ENCODE results near the gene TRIM54.

The TRIM54 gene

DNA sequence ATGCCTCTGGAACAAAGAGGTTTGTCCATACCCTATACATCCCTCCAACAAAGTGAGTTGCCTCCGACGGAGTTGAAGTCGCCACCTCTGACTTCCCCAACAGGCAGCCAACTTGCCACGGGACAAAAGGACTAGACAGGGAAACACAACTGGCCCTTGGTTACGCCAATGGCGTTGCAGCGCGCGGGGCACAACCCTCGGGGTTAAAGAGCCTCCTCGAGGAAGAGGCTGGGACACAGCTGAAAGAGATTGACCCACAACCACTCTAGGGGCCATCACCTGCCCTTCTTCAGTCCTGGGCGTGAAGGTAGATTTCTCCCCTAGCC is 73.8 kb downstream of the TRIM54 start:
- peak; percentile 41 for DNase-seq (ENCODE audit: low read depth in 2 of 2)

DNA sequence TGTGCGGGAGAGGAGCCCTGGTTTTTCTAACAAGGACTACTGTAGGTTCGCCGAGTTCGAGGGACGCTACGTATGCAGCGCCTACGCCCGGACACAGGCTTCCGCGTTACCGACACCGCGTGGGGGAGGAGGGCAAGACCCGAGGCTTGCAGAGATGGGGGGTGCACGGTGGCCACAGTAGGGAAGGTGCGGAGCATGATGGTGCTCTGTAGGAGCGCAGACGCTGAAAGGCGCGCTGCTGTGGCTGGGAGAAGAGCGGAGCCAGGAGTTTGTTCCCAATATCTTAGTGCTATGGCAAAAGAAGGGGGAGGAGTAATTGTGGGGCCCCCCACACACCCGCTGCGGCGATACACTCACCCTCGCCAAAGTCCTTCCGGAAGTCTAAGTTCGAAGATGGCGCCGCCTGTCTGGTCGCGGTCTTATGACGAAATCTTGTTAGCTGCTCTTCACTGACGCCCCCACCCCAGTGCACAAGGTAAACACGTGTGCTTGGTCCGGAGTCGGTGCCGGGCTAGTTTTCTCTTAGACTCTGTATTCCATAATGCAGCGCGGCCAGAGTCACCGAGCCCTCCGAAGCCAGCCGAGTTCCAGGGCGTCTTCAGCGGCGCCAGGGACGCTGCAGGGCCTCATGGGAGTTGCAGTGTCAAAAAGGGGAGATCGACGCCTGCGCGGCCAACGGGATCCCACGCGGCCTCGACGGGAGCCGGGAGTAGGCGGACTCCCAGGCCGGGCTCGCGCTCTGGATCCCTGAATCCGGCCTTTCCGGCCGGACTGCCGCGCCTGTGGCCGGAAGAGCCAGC is 74.4 kb downstream of the TRIM54 start, which contains the start of gene GTF3C2:
Gene GTF3C2 (minus strand): TSS at position 383 of the 800 bp plus-strand sequence. CDS start 13,210 bp downstream, outside the sequence.
- DNase-seq (ENCODE audit: low read depth in 2 of 2): peak; percentile 81 to 88
